HEK293 (cell line): ENCODE data around the gene SRL.

Experiments
- GFI1B ChIP-seq: fragments of 450-650 bp; formaldehyde crosslinking; IDR thresholded peaks from 2 replicates; pipeline ENCODE4 v1.5.1; 2016; ENCODE audit warnings: missing biosample characterization, missing genetic modification characterization
- GLIS1 ChIP-seq: fragments of 450-650 bp; formaldehyde crosslinking; IDR thresholded peaks from 2 replicates; pipeline ENCODE4 v1.5.1; 2016; ENCODE audit warnings: missing biosample characterization, missing genetic modification characterization
- GLIS2 ChIP-seq: fragments of 450-650 bp; formaldehyde crosslinking; IDR thresholded peaks from 2 replicates; pipeline ENCODE4 v1.5.1; 2016; ENCODE audit warnings: missing biosample characterization, missing genetic modification characterization
- KLF9 ChIP-seq: fragments of 450-650 bp; formaldehyde crosslinking; IDR thresholded peaks from 2 replicates; pipeline ENCODE4 v1.5.1; 2016; ENCODE audit warnings: missing biosample characterization, missing genetic modification characterization, low read depth
- PBX3 ChIP-seq: sonication (generic); formaldehyde crosslinking; IDR thresholded peaks from 2 replicates; pipeline ENCODE4 v1.8.1; 2022; ENCODE audit warnings: mild to moderate bottlenecking, moderate library complexity, missing genetic modification reagents
- PRDM1 ChIP-seq: fragments of 450-650 bp; formaldehyde crosslinking; IDR thresholded peaks from 2 replicates; pipeline ENCODE4; 2016; ENCODE audit warnings: missing biosample characterization, missing genetic modification characterization
- REST ChIP-seq: fragments of 450-650 bp; formaldehyde crosslinking; IDR thresholded peaks from 2 replicates; pipeline ENCODE4 v1.5.1; 2016; ENCODE audit warnings: missing biosample characterization, missing genetic modification characterization
- ZBTB20 ChIP-seq: fragments of 450-650 bp; formaldehyde crosslinking; IDR thresholded peaks from 2 replicates; pipeline ENCODE4 v1.5.1; 2016; ENCODE audit warnings: missing biosample characterization, missing genetic modification characterization
- ZBTB6 ChIP-seq: fragments of 450-650 bp; formaldehyde crosslinking; IDR thresholded peaks from 2 replicates; pipeline ENCODE4 v1.5.1; 2017; ENCODE audit warnings: missing biosample characterization, missing genetic modification characterization
- ZFP37 ChIP-seq: fragments of 450-650 bp; formaldehyde crosslinking; IDR thresholded peaks from 2 replicates; pipeline ENCODE4 v1.5.1; 2016; ENCODE audit warnings: missing biosample characterization, missing genetic modification characterization
- ZFP69B ChIP-seq: fragments of 450-650 bp; formaldehyde crosslinking; IDR thresholded peaks from 2 replicates; pipeline ENCODE4 v1.5.1; 2016; ENCODE audit warnings: missing biosample characterization, missing genetic modification characterization
- ZNF10 ChIP-seq: fragments of 450-650 bp; formaldehyde crosslinking; IDR thresholded peaks from 2 replicates; pipeline ENCODE4 v1.5.1; 2017; ENCODE audit warnings: missing biosample characterization, missing genetic modification characterization
- ZNF112 ChIP-seq: fragments of 450-650 bp; formaldehyde crosslinking; IDR thresholded peaks from 2 replicates; pipeline ENCODE4 v1.5.0; 2017; ENCODE audit warnings: missing biosample characterization, missing genetic modification characterization
- ZNF148 ChIP-seq: fragments of 450-650 bp; formaldehyde crosslinking; IDR thresholded peaks from 2 replicates; pipeline ENCODE4 v1.5.0; 2017; ENCODE audit warnings: missing biosample characterization, missing genetic modification characterization, borderline replicate concordance
- ZNF174 ChIP-seq: fragments of 450-650 bp; formaldehyde crosslinking; IDR thresholded peaks from 2 replicates; pipeline ENCODE4 v1.5.0; 2017; ENCODE audit warnings: missing biosample characterization, mild to moderate bottlenecking, missing genetic modification characterization
- ZNF184 ChIP-seq: fragments of 450-650 bp; IDR thresholded peaks from 2 replicates; pipeline ENCODE4 v1.5.1; 2018; ENCODE audit warnings: missing biosample characterization, mild to moderate bottlenecking, missing genetic modification characterization
- ZNF391 ChIP-seq: fragments of 450-650 bp; formaldehyde crosslinking; IDR thresholded peaks from 2 replicates; pipeline ENCODE4 v1.5.1; 2016; ENCODE audit warnings: low read depth, missing biosample characterization, missing genetic modification characterization, borderline replicate concordance
- ZNF48 ChIP-seq: fragments of 450-650 bp; formaldehyde crosslinking; IDR thresholded peaks from 2 replicates; pipeline ENCODE4 v1.5.1; 2016; ENCODE audit warnings: missing biosample characterization, missing genetic modification characterization
- ZNF510 ChIP-seq: fragments of 450-650 bp; formaldehyde crosslinking; IDR thresholded peaks from 2 replicates; pipeline ENCODE4 v1.5.1; 2018; ENCODE audit warnings: mild to moderate bottlenecking, missing genetic modification characterization, missing biosample characterization; ENCODE audit not compliant: insufficient replicate concordance
- ZNF529 ChIP-seq: fragments of 450-650 bp; formaldehyde crosslinking; IDR thresholded peaks from 2 replicates; pipeline ENCODE4 v1.5.1; 2017; ENCODE audit warnings: missing genetic modification characterization, missing biosample characterization; ENCODE audit not compliant: insufficient replicate concordance
- ZNF677 ChIP-seq: fragments of 450-650 bp; IDR thresholded peaks from 2 replicates; pipeline ENCODE4 v1.5.0; 2018; ENCODE audit warnings: missing biosample characterization, mild to moderate bottlenecking, missing genetic modification characterization, moderate library complexity
- ZNF701 ChIP-seq: fragments of 450-650 bp; formaldehyde crosslinking; IDR thresholded peaks from 2 replicates; pipeline ENCODE4 v1.5.1; 2016; ENCODE audit warnings: missing biosample characterization, missing genetic modification characterization
- ZNF777 ChIP-seq: fragments of 450-650 bp; formaldehyde crosslinking; IDR thresholded peaks from 2 replicates; pipeline ENCODE4 v1.5.1; 2017; ENCODE audit warnings: missing biosample characterization, missing genetic modification characterization, borderline replicate concordance
- ZNF843 ChIP-seq: fragments of 450-650 bp; formaldehyde crosslinking; IDR thresholded peaks from 2 replicates; pipeline ENCODE4 v1.5.1; 2016; ENCODE audit warnings: missing biosample characterization, missing genetic modification characterization
- TF ChIP-seq, protein P1 (sequence below): fragments of 450-650 bp; formaldehyde crosslinking; IDR thresholded peaks from 2 replicates; pipeline ENCODE4 v1.5.1; 2016; ENCODE audit warnings: missing biosample characterization, missing genetic modification characterization

SRL gene

GRCh38 chr16:4271176-4272113 lies 29.6 kb upstream of the SRL start (continued):
- TF ChIP-seq ZNF777 (tag by site-specific recombination), result no peak
- TF ChIP-seq ZNF529 (tag by site-specific recombination), result no peak
- peak; percentile 90 for TF ChIP-seq GLIS2 (tag by site-specific recombination)
- 0 out of 2 replicates have a peak, but pooled peaks have one; percentile 54 for TF ChIP-seq PBX3 (CRISPR knock-in tag)
- TF ChIP-seq ZNF510 (tag by site-specific recombination), result no peak
- TF ChIP-seq ZNF843, result no peak; the same call in none of the 2 replicates
- no peak for TF ChIP-seq ZNF174 (tag by site-specific recombination)
- TF ChIP-seq PRDM1 (tag by site-specific recombination), result no peak; the same call in 1 of the 2 replicates
- TF ChIP-seq ZNF112 (tag by site-specific recombination), result no peak
- TF ChIP-seq ZBTB20 (tag by site-specific recombination), result peak; percentile 100
- no peak for TF ChIP-seq ZNF677 (tag by site-specific recombination)
- TF ChIP-seq REST, result 0 out of 2 replicates have a peak, but pooled peaks have one; percentile 41
- TF ChIP-seq GFI1B (tag by site-specific recombination), result no peak
- peak; percentile 45; the same call in 1 of the 2 replicates for TF ChIP-seq ZBTB6
- TF ChIP-seq, protein P1, sequence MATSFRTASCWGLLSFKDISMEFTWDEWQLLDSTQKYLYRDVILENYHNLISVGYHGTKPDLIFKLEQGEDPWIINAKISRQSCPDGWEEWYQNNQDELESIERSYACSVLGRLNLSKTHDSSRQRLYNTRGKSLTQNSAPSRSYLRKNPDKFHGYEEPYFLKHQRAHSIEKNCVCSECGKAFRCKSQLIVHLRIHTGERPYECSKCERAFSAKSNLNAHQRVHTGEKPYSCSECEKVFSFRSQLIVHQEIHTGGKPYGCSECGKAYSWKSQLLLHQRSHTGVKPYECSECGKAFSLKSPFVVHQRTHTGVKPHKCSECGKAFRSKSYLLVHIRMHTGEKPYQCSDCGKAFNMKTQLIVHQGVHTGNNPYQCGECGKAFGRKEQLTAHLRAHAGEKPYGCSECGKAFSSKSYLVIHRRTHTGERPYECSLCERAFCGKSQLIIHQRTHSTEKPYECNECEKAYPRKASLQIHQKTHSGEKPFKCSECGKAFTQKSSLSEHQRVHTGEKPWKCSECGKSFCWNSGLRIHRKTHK (tag by site-specific recombination), result no peak
- TF ChIP-seq ZFP69B (tag by site-specific recombination), result peak; percentile 69; the same call in 1 of the 2 replicates
- 0 out of 2 replicates have a peak, but pooled peaks have one; percentile 10 for TF ChIP-seq ZNF10 (tag by site-specific recombination)
- peak; percentile 81 for TF ChIP-seq GLIS1 (tag by site-specific recombination)
- no peak for TF ChIP-seq ZNF701 (tag by site-specific recombination)
- peak; percentile 52; the same call in 1 of the 2 replicates for TF ChIP-seq ZNF391
- no peak for TF ChIP-seq ZNF184 (tag by site-specific recombination)
- peak; percentile 69 for TF ChIP-seq KLF9 (tag by site-specific recombination)
- peak; percentile 96; the same call in 1 of the 2 replicates for TF ChIP-seq ZFP37 (tag by site-specific recombination)
- TF ChIP-seq ZNF48 (tag by site-specific recombination), result no peak
- no peak for TF ChIP-seq ZNF148 (tag by site-specific recombination)
